HepG2 (cell line): ENCODE data around the gene DCUN1D3. TPM values are rescaled to one million over a fixed set of nuclear protein-coding genes. Genes with fewer than 3 reads are reported as not detected.

ENCODE experiments used
- ATAC-seq: fragments of 200-7000 bp; cut with Tn5 transposase; 3 replicates; pipeline ENCODE4 v1.9.1; 2020; ENCODE audit warnings: mild to moderate bottlenecking, moderate library complexity
- BruUV-seq: library from RNA; stranded (reverse); fragments of 400-500 nt; replicated peaks from 2 replicates; lab custom pipeline; 2021; lab: Mats Ljungman, UMichigan
- CTCF ChIA-PET: fragments of 300-600 bp; formaldehyde crosslinking; extraction: SDS; loops from one replicate; lab custom pipeline; 2021; ENCODE audit warnings: low total read pairs, inconsistent platforms, low intra/inter-chr PET ratio; lab: Yijun Ruan, JAX
- POLR2A ChIA-PET: fragments of 350-600 bp; sonication (Branson Sonifier 250); formaldehyde crosslinking; loops from one replicate; lab custom pipeline; 2020; ENCODE audit warnings: antibody characterized with exemption, inconsistent platforms; lab: Yijun Ruan, JAX
- DNase-seq: peaks from one replicate; pipeline ENCODE4 v3.0.0-alpha.2; 2015; ENCODE audit warnings: low spot score
- FAIRE-seq: peaks from 3 replicates; lab custom pipeline; 2011; peaks lifted over from hg19 to GRCh38; lab: Jason Lieb, UNC
- H2AFZ ChIP-seq: one replicate; pipeline ENCODE4 v1.6.1; 2011; ENCODE audit warnings: low read length, inconsistent platforms
- H3K27ac ChIP-seq: fragments of 300-600 bp; 3 replicates; pipeline ENCODE4 v1.8.0; 2011; ENCODE audit warnings: mixed run types, mild to moderate bottlenecking, mixed read lengths, low read length, inconsistent platforms; ENCODE audit not compliant: insufficient read depth; ENCODE audit errors: extremely low read length
- H3K27me3 ChIP-seq, 2 experiments: fragments of 200-600 bp in 1 of 2; 2 replicates in 1 of 2; 3 replicates in 1 of 2; pipeline versions ENCODE4 v1.6.0 to v1.8.0; 2011; ENCODE audit warnings: low read length in 2 of 2, mild to moderate bottlenecking in 2 of 2, moderate library complexity in 2 of 2, inconsistent platforms in 1 of 2; ENCODE audit not compliant: insufficient read depth in 2 of 2, control insufficient read depth in 1 of 2
- H3K36me3 ChIP-seq, 2 experiments: fragments of 200-600 bp in 1 of 2; replicated peaks in 1 of 2; 2 replicates in 1 of 2; 3 replicates in 1 of 2; pipeline versions ENCODE4 v1.5.1 to v1.8.0; 2011; ENCODE audit warnings: low read length in 2 of 2, inconsistent platforms in 1 of 2; ENCODE audit not compliant: insufficient read depth in 2 of 2, control insufficient read depth in 1 of 2
- H3K4me1 ChIP-seq: 2 replicates; pipeline ENCODE4 v1.5.1; 2012; ENCODE audit warnings: low read length, inconsistent platforms; ENCODE audit not compliant: insufficient read depth
- H3K4me2 ChIP-seq: 2 replicates; pipeline ENCODE4 v1.6.0; 2011; ENCODE audit warnings: low read depth, low read length, inconsistent platforms
- H3K4me3 ChIP-seq, 3 experiments: fragments of 200-600 bp in 1 of 3; sonication (generic), shearing (Covaris generic) in 1 of 3; replicated peaks in 1 of 3; 2 replicates each; pipeline ENCODE4 v1.5.1; 2011 to 2016; ENCODE audit warnings: low read length in 3 of 3, inconsistent platforms in 2 of 3, low read depth in 2 of 3, mild to moderate bottlenecking in 2 of 3, control low read depth in 1 of 3, mixed read lengths in 1 of 3; ENCODE audit not compliant: insufficient read depth in 1 of 3
- H3K79me2 ChIP-seq: one replicate; pipeline ENCODE4 v1.6.1; 2011; ENCODE audit warnings: low read length, inconsistent platforms; ENCODE audit not compliant: insufficient read depth
- H3K9ac ChIP-seq: 2 replicates; pipeline ENCODE4 v1.6.0; 2011; ENCODE audit warnings: mild to moderate bottlenecking, low read depth, low read length, inconsistent platforms; ENCODE audit not compliant: insufficient read depth
- H3K9me3 ChIP-seq: 2 replicates; pipeline ENCODE4 v1.5.1; 2012; ENCODE audit warnings: mild to moderate bottlenecking, low read length
- H4K20me1 ChIP-seq: 2 replicates; pipeline ENCODE4 v1.6.0; 2011; ENCODE audit warnings: inconsistent platforms, mild to moderate bottlenecking, low read length, moderate library complexity; ENCODE audit not compliant: insufficient read depth
- CBX5 ChIP-seq: sonication (generic); formaldehyde crosslinking; IDR thresholded peaks from 2 replicates; pipeline ENCODE4 v1.4.0; 2020; ENCODE audit warnings: missing genetic modification reagents, borderline replicate concordance
- FOXA1 ChIP-seq, 2 experiments: fragments of 450-650 bp in 1 of 2; sonication (generic) in 1 of 2; formaldehyde crosslinking in 1 of 2; IDR thresholded peaks; 2 replicates each; pipeline versions ENCODE4 v1.4.0 to v1.6.1; 2016 to 2020; ENCODE audit warnings: missing genetic modification reagents in 1 of 2
- SRSF1 ChIP-seq: fragments of 200-400 bp; formaldehyde crosslinking; optimal IDR thresholded peaks from 2 replicates; pipeline ENCODE3; 2017; ENCODE audit warnings: mild to moderate bottlenecking, low read depth, low read length, moderate library complexity
- SYNCRIP ChIP-seq: fragments of 200-400 bp; formaldehyde crosslinking; IDR thresholded peaks from 2 replicates; pipeline ENCODE4 v1.6.1; 2018; ENCODE audit warnings: mild to moderate bottlenecking, low read depth, low read length; ENCODE audit not compliant: insufficient read depth
- TGIF2 ChIP-seq: IDR thresholded peaks from 2 replicates; pipeline ENCODE4 v1.6.1; 2016; ENCODE audit warnings: control low read depth, missing compliant biosample characterization
- ZBTB21 ChIP-seq: sonication (generic); formaldehyde crosslinking; IDR thresholded peaks from 2 replicates; pipeline ENCODE4 v1.4.0; 2020; ENCODE audit warnings: missing genetic modification reagents
- ZNF556 ChIP-seq: sonication (generic); formaldehyde crosslinking; IDR thresholded peaks from 2 replicates; pipeline ENCODE4 v1.4.0; 2020; ENCODE audit warnings: mild to moderate bottlenecking, missing genetic modification reagents, borderline replicate concordance
- WGBS: methylation state at CpG from one replicate; pipeline ENCODE4 v1.1.6; 2017; ENCODE audit warnings: low lambda C conversion rate; 5-methylcytosine and 5-hydroxymethylcytosine counted together
- in situ Hi-C: cut with HindIII; loops from 2 replicates; pipeline ENCODE4 v1.10.0; 2017; ENCODE audit warnings: low pct_unique_long_range_greater_than_20kb; ENCODE audit not compliant: extremely low pct_ligation_motif_present
- intact Hi-C: fragments of 100-400 bp; cut with micrococcal nuclease; formaldehyde crosslinking; loops from one replicate; pipeline ENCODE4 v1.10.0; 2022; ENCODE audit not compliant: unreplicated experiment
- polyA plus RNA-seq, 8 experiments: library from polyadenylated mRNA; depleted of rRNA in 3 of 8; stranded (reverse) in 7 of 8; unstranded in 1 of 8; fragments of >200 nt; fragmentation: Illumina TruSeq in 4 of 8; extraction: Trizol in 4 of 8; gene quantifications; 2 replicates each; pipeline versions ENCODE4 v1.2.1 to v1.2.3, GENCODE V29; 2011 to 2016; ENCODE audit warnings: low read depth in 4 of 8, missing spikeins in 1 of 8, mixed read lengths in 1 of 8; ENCODE audit not compliant: insufficient read depth in 1 of 8
- total RNA-seq, 5 experiments: library from RNA; depleted of rRNA; stranded (reverse); fragments of >200 nt; fragmentation: Illumina TruSeq; extraction: Trizol; gene quantifications; 2 replicates each; pipeline ENCODE4 v1.2.3, GENCODE V29; 2016; ENCODE audit warnings: low read depth in 1 of 5
- TF ChIP-seq, protein P1 (sequence below): sonication (generic); formaldehyde crosslinking; IDR thresholded peaks from 2 replicates; pipeline ENCODE4 v1.8.1; 2022; ENCODE audit warnings: mild to moderate bottlenecking, missing genetic modification reagents
- TF ChIP-seq, protein P2 (sequence below): sonication (generic); formaldehyde crosslinking; IDR thresholded peaks from 2 replicates; pipeline ENCODE4 v1.4.0; 2020; ENCODE audit warnings: missing genetic modification reagents

The DCUN1D3 gene
- total and polyA plus RNA-seq, 2 of the 13 experiments (the other 11 are each of a cell fraction or from before 2014, with no cell fraction given): 5.0 to 19.3 TPM

DNA sequence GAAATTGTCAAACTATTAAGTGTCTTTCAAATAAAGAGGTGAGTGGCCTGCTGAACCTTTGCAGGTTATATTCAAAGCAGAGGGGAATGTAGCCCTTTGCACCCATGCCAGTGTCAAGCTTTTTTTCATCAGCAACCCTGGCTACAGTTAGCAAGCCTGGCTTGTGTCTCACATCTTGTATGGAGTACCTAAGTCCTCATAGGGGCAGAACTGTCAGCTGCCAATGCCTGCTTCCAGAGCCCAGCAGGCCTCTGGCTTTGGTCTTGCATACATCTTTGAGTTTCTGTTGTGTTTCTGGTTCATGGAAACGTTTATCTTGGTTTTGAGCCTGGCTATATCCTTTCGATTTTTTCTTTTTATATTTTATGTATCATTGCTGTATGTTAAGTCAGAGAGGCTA lies 67.1 kb downstream of the DCUN1D3 start:
- no peak overlapping the region for H3K4me2 ChIP-seq
- in situ Hi-C loops (no loop called here), intact Hi-C loops (no loop called here)
- TF ChIP-seq SYNCRIP (no peak), ZBTB21 (CRISPR knock-in tag) (no peak), SRSF1 (no peak), TGIF2 (CRISPR knock-in tag) (no peak), FOXA1 (IDR thresholded peaks at IDR 0.05) (no peak), FOXA1 (CRISPR knock-in tag; IDR thresholded peaks at IDR 0.05) (no peak), CBX5 (no peak), ZNF556 (no peak)
- TF ChIP-seq, protein P1, sequence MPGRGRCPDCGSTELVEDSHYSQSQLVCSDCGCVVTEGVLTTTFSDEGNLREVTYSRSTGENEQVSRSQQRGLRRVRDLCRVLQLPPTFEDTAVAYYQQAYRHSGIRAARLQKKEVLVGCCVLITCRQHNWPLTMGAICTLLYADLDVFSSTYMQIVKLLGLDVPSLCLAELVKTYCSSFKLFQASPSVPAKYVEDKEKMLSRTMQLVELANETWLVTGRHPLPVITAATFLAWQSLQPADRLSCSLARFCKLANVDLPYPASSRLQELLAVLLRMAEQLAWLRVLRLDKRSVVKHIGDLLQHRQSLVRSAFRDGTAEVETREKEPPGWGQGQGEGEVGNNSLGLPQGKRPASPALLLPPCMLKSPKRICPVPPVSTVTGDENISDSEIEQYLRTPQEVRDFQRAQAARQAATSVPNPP (CRISPR knock-in tag): no peak
- TF ChIP-seq, protein P2, sequence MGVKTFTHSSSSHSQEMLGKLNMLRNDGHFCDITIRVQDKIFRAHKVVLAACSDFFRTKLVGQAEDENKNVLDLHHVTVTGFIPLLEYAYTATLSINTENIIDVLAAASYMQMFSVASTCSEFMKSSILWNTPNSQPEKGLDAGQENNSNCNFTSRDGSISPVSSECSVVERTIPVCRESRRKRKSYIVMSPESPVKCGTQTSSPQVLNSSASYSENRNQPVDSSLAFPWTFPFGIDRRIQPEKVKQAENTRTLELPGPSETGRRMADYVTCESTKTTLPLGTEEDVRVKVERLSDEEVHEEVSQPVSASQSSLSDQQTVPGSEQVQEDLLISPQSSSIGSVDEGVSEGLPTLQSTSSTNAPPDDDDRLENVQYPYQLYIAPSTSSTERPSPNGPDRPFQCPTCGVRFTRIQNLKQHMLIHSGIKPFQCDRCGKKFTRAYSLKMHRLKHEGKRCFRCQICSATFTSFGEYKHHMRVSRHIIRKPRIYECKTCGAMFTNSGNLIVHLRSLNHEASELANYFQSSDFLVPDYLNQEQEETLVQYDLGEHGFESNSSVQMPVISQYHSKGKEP (CRISPR knock-in tag): no peak
- TF ChIP-seq, all 625 proteins: peak for 0
- ChIA-PET POLR2A (no interaction called here), CTCF (no interaction called here)
- no peak overlapping the region for H3K27ac ChIP-seq
- no peak overlapping the region for H3K4me3 ChIP-seq
- H3K4me1 ChIP-seq: no peaks in the 10 kb centered on the region
- no TSS peak for BruUV-seq
- FAIRE-seq (no peak), ATAC-seq (no peak), DNase-seq (no peak)
- no peaks in the 10 kb centered on the region for H4K20me1 ChIP-seq
- H3K27me3 ChIP-seq: no peaks in the 10 kb centered on the region
- no peaks in the 10 kb centered on the region; the same call in 1 of the 2 replicates for H3K9me3 ChIP-seq
- no peaks in the 10 kb centered on the region for H3K79me2 ChIP-seq
- no peak overlapping the region for H3K9ac ChIP-seq
- 79% methylated on average over 2 of the region's 2 CpGs for WGBS
- no peak overlapping the region for H2AFZ ChIP-seq
- peaks cover 4 to 41% of the 10 kb centered on the region in 2 experiments for H3K36me3 ChIP-seq
